HepG2 (cell line): ENCODE results near the gene CAPRIN1. TPM values are rescaled to one million over a fixed set of nuclear protein-coding genes. Genes with fewer than 3 reads are reported as not detected.
A peak's percentile ranks its signal among the peaks of the same experiment; 100 is the strongest.

Experiments
- CENPT ChIP-seq: sonication (generic); formaldehyde crosslinking; IDR thresholded peaks from 2 replicates; pipeline ENCODE4 v1.8.0; 2022; ENCODE audit warnings: low read depth, mild to moderate bottlenecking, moderate library complexity, missing genetic modification reagents
- DBP ChIP-seq: sonication (generic); formaldehyde crosslinking; IDR thresholded peaks from 2 replicates; pipeline ENCODE4 v1.4.0; 2020; ENCODE audit warnings: missing genetic modification reagents; ENCODE audit errors: not compliant biosample characterization
- EP300 ChIP-seq, 3 experiments: sonication (generic) in 1 of 3; formaldehyde crosslinking in 1 of 3; IDR thresholded peaks; 2 replicates each; pipeline versions ENCODE4 v1.5.1 to v1.6.1; 2011 to 2020; ENCODE audit warnings: low read depth in 2 of 3, low read length in 2 of 3, borderline replicate concordance in 1 of 3, improper control_type of control experiment in 1 of 3, mild to moderate bottlenecking in 1 of 3, missing genetic modification reagents in 1 of 3, moderate library complexity in 1 of 3
- FLYWCH1 ChIP-seq: sonication (generic); formaldehyde crosslinking; IDR thresholded peaks from 2 replicates; pipeline ENCODE4 v1.8.1; 2023; ENCODE audit warnings: mild to moderate bottlenecking, missing genetic modification reagents
- GATA4 ChIP-seq: sonication (generic); IDR thresholded peaks from 2 replicates; pipeline ENCODE4 v1.6.1; 2016; ENCODE audit warnings: antibody characterized with exemption, low read depth, borderline replicate concordance
- GPBP1L1 ChIP-seq: sonication (generic); formaldehyde crosslinking; IDR thresholded peaks from 2 replicates; pipeline ENCODE4 v1.5.0; 2020; ENCODE audit warnings: mild to moderate bottlenecking, missing genetic modification reagents
- HCFC1 ChIP-seq: fragments of 150-350 bp; IDR thresholded peaks from 2 replicates; pipeline ENCODE4 v1.6.1; 2014; ENCODE audit warnings: low read depth, low read length
- HMG20B ChIP-seq: conservative IDR thresholded peaks from 2 replicates; pipeline ENCODE4 v1.6.1; 2016; ENCODE audit warnings: missing genetic modification reagents, missing compliant biosample characterization
- MED8 ChIP-seq: sonication (generic); formaldehyde crosslinking; IDR thresholded peaks from 2 replicates; pipeline ENCODE4 v1.8.1; 2023; ENCODE audit warnings: mild to moderate bottlenecking, missing genetic modification reagents; ENCODE audit not compliant: insufficient replicate concordance
- NCOA5 ChIP-seq: sonication (generic); formaldehyde crosslinking; IDR thresholded peaks from 2 replicates; pipeline ENCODE4 v1.4.0; 2020; ENCODE audit warnings: missing genetic modification reagents
- PATZ1 ChIP-seq: sonication (generic); formaldehyde crosslinking; IDR thresholded peaks from 2 replicates; pipeline ENCODE4 v1.4.0; 2020; ENCODE audit warnings: missing genetic modification reagents
- PAWR ChIP-seq: sonication (generic); formaldehyde crosslinking; IDR thresholded peaks from 2 replicates; pipeline ENCODE4 v1.4.0; 2020; ENCODE audit warnings: missing genetic modification reagents, mild to moderate bottlenecking, borderline replicate concordance
- PITX1 ChIP-seq: sonication (generic); formaldehyde crosslinking; IDR thresholded peaks from 2 replicates; pipeline ENCODE4 v1.5.1; 2020; ENCODE audit warnings: mild to moderate bottlenecking, missing genetic modification reagents
- RAD51 ChIP-seq: fragments of 450-650 bp; IDR thresholded peaks from 2 replicates; pipeline ENCODE4 v1.6.1; 2016; ENCODE audit warnings: borderline replicate concordance
- SMARCC2 ChIP-seq: fragments of 450-650 bp; IDR thresholded peaks from 2 replicates; pipeline ENCODE4 v1.6.1; 2017; ENCODE audit warnings: antibody characterized with exemption, mild to moderate bottlenecking
- STAG1 ChIP-seq: sonication (generic); formaldehyde crosslinking; IDR thresholded peaks from 2 replicates; pipeline ENCODE4 v1.4.0; 2020; ENCODE audit warnings: missing genetic modification reagents
- U2AF2 ChIP-seq: fragments of 200-400 bp; formaldehyde crosslinking; IDR thresholded peaks from 2 replicates; pipeline ENCODE4 v1.6.1; 2017; ENCODE audit warnings: low read depth, mild to moderate bottlenecking, low read length
- WIZ ChIP-seq: sonication (generic); formaldehyde crosslinking; IDR thresholded peaks from 2 replicates; pipeline ENCODE4 v1.5.1; 2020; ENCODE audit warnings: mild to moderate bottlenecking, missing genetic modification reagents
- ZNF101 ChIP-seq: sonication (generic); formaldehyde crosslinking; IDR thresholded peaks from 2 replicates; pipeline ENCODE4 v1.4.0; 2020; ENCODE audit warnings: mild to moderate bottlenecking, low read depth, missing genetic modification reagents, borderline replicate concordance
- ZNF138 ChIP-seq: sonication (generic); formaldehyde crosslinking; IDR thresholded peaks from 2 replicates; pipeline ENCODE4 v1.5.0; 2020; ENCODE audit warnings: mild to moderate bottlenecking, low read depth, missing genetic modification reagents
- ZNF276 ChIP-seq: sonication (generic); formaldehyde crosslinking; IDR thresholded peaks from 2 replicates; pipeline ENCODE4 v1.4.0; 2020; ENCODE audit warnings: mild to moderate bottlenecking, low read depth, missing genetic modification reagents
- ZNF549 ChIP-seq: sonication (generic); formaldehyde crosslinking; IDR thresholded peaks from 2 replicates; pipeline ENCODE4 v1.5.0; 2020; ENCODE audit warnings: missing genetic modification reagents
- ZNF572 ChIP-seq: sonication (generic); formaldehyde crosslinking; IDR thresholded peaks from 2 replicates; pipeline ENCODE4 v1.5.1; 2020; ENCODE audit warnings: mild to moderate bottlenecking, missing genetic modification reagents
- ZNF605 ChIP-seq: sonication (generic); formaldehyde crosslinking; IDR thresholded peaks from 2 replicates; pipeline ENCODE4 v1.8.0; 2022; ENCODE audit warnings: mild to moderate bottlenecking, missing genetic modification reagents
- polyA plus RNA-seq, 8 experiments: library from polyadenylated mRNA; depleted of rRNA in 3 of 8; stranded (reverse) in 7 of 8; unstranded in 1 of 8; fragments of >200 nt; fragmentation: Illumina TruSeq in 4 of 8; extraction: Trizol in 4 of 8; gene quantifications; 2 replicates each; pipeline versions ENCODE4 v1.2.1 to v1.2.3, GENCODE V29; 2011 to 2016; ENCODE audit warnings: low read depth in 4 of 8, missing spikeins in 1 of 8, mixed read lengths in 1 of 8; ENCODE audit not compliant: insufficient read depth in 1 of 8
- total RNA-seq, 5 experiments: library from RNA; depleted of rRNA; stranded (reverse); fragments of >200 nt; fragmentation: Illumina TruSeq; extraction: Trizol; gene quantifications; 2 replicates each; pipeline ENCODE4 v1.2.3, GENCODE V29; 2016; ENCODE audit warnings: low read depth in 1 of 5

CAPRIN1 gene
- total and polyA plus RNA-seq, 2 of the 13 experiments (the other 11 are each of a cell fraction or from before 2014, with no cell fraction given): 114 to 162 TPM

GRCh38 chr11:34105079-34105956, 53.8 kb downstream of the CAPRIN1 start, which contains the start of gene NAT10 (continued):
- peak; percentile 25 for TF ChIP-seq MED8
- TF ChIP-seq HCFC1: peak; percentile 78
- peak; percentile 66 for TF ChIP-seq ZNF138 (CRISPR knock-in tag)
- TF ChIP-seq ZNF605 (CRISPR knock-in tag): peak; percentile 30; the same call in 1 of the 2 replicates
- no peak for TF ChIP-seq ZNF101
- peak; percentile 30 for TF ChIP-seq STAG1 (CRISPR knock-in tag)
- TF ChIP-seq NCOA5 (CRISPR knock-in tag): no peak
- peak; percentile 41; the same call in 1 of the 2 replicates for TF ChIP-seq GATA4
- no peak for TF ChIP-seq ZNF549 (CRISPR knock-in tag)
- no peak for TF ChIP-seq PATZ1
- no peak for TF ChIP-seq ZNF572 (CRISPR knock-in tag)
- no peak for TF ChIP-seq FLYWCH1 (CRISPR knock-in tag)
- no peak for TF ChIP-seq RAD51
- TF ChIP-seq HMG20B (CRISPR knock-in tag): no peak
- no peak for TF ChIP-seq CENPT (CRISPR knock-in tag)
- peak; percentile 49; the same call in 1 of the 2 replicates for TF ChIP-seq PITX1
- TF ChIP-seq SMARCC2: no peak
- TF ChIP-seq DBP (CRISPR knock-in tag): no peak
- peak; percentile 25; the same call in 1 of the 2 replicates for TF ChIP-seq WIZ (CRISPR knock-in tag)
- TF ChIP-seq GPBP1L1 (CRISPR knock-in tag): no peak
- TF ChIP-seq PAWR (CRISPR knock-in tag): no peak
- peak; percentile 35; the same call in 1 of the 2 replicates for TF ChIP-seq ZNF276 (CRISPR knock-in tag)
- no peak for TF ChIP-seq U2AF2
- TF ChIP-seq EP300 (IDR thresholded peaks at IDR 0.05; ENCODE audit: low read depth in 2 of 2, low read length in 2 of 2): peak in 1 of 2 experiments; percentile 16; a peak in 1 of 4 replicates
- peak; percentile 13; the same call in 1 of the 2 replicates for TF ChIP-seq EP300 (CRISPR knock-in tag; IDR thresholded peaks at IDR 0.05; ENCODE audit: borderline replicate concordance)
